Neural progenitor cell (in vitro differentiated cells): ENCODE data around the gene COL23A1. TPM values are rescaled to one million over a fixed set of nuclear protein-coding genes. Genes with fewer than 3 reads are reported as not detected.

ENCODE experiments used
- DNase-seq: peaks from one replicate; pipeline ENCODE4 v3.0.0-alpha.2; 2016; ENCODE audit warnings: low spot score
- H2AFZ ChIP-seq: fragments of 200-600 bp; sonication (generic); replicated peaks from 2 replicates; pipeline ENCODE4 v1.6.1; 2016; ENCODE audit warnings: antibody characterized with exemption
- H3F3A ChIP-seq: fragments of 200-600 bp; sonication (generic); 2 replicates; pipeline ENCODE4 v1.6.1; 2016; ENCODE audit warnings: antibody characterized with exemption, low read depth
- H3K27ac ChIP-seq: fragments of 200-600 bp; sonication (generic); 2 replicates; pipeline ENCODE4 v1.5.1; 2016; ENCODE audit warnings: mild to moderate bottlenecking
- H3K27me3 ChIP-seq: fragments of 200-600 bp; sonication (generic); 2 replicates; pipeline ENCODE4 v1.6.1; 2016; ENCODE audit warnings: mild to moderate bottlenecking, moderate library complexity
- H3K36me3 ChIP-seq: fragments of 200-600 bp; sonication (generic); 2 replicates; pipeline ENCODE4 v1.5.1; 2016
- H3K4me1 ChIP-seq: fragments of 200-600 bp; sonication (generic); 2 replicates; pipeline ENCODE4 v1.6.1; 2016; ENCODE audit warnings: mixed run types
- H3K4me2 ChIP-seq: fragments of 200-600 bp; sonication (generic); 2 replicates; pipeline ENCODE4 v1.6.1; 2016
- H3K4me3 ChIP-seq: fragments of 200-600 bp; sonication (generic); 2 replicates; pipeline ENCODE4 v1.5.1; 2016
- H3K79me2 ChIP-seq: fragments of 200-600 bp; sonication (generic); 2 replicates; pipeline ENCODE4 v1.6.1; 2016; ENCODE audit warnings: low read depth
- H3K9ac ChIP-seq: fragments of 200-600 bp; sonication (generic); 2 replicates; pipeline ENCODE4 v1.6.1; 2016
- H3K9me3 ChIP-seq: fragments of 200-600 bp; sonication (generic); 2 replicates; pipeline ENCODE4 v1.5.1; 2016; ENCODE audit warnings: low read depth
- H4K20me1 ChIP-seq: fragments of 200-600 bp; sonication (generic); 2 replicates; pipeline ENCODE4 v1.6.1; 2016; ENCODE audit warnings: low read depth
- H3K27ac Mint-ChIP-seq: 3 replicates; pipeline ENCODE4 v1.8.0; 2021; ENCODE audit warnings: mixed read lengths
- H3K27me3 Mint-ChIP-seq: 2 replicates; pipeline ENCODE4 v1.8.0; 2022; ENCODE audit warnings: low read depth, mild to moderate bottlenecking, inconsistent platforms, moderate library complexity, mixed read lengths; ENCODE audit not compliant: insufficient read depth
- H3K36me3 Mint-ChIP-seq: 3 replicates; pipeline ENCODE4 v1.8.0; 2021; ENCODE audit warnings: mixed read lengths
- H3K4me1 Mint-ChIP-seq: 3 replicates; pipeline ENCODE4 v1.8.0; 2021; ENCODE audit warnings: mixed read lengths
- H3K4me3 Mint-ChIP-seq: 3 replicates; pipeline ENCODE4 v1.8.0; 2021; ENCODE audit warnings: mild to moderate bottlenecking, moderate library complexity, mixed read lengths
- H3K9me3 Mint-ChIP-seq: 3 replicates; pipeline ENCODE4 v1.8.0; 2020; ENCODE audit warnings: mixed read lengths
- CTCF ChIP-seq: fragments of 200-600 bp; sonication (generic); IDR thresholded peaks from 2 replicates; pipeline ENCODE4 v1.5.1; 2017; ENCODE audit warnings: antibody characterized with exemption, mild to moderate bottlenecking
- EZH2 ChIP-seq: fragments of 200-600 bp; sonication (generic); IDR thresholded peaks from 2 replicates; pipeline ENCODE4 v1.6.1; 2017; ENCODE audit warnings: antibody characterized with exemption, mild to moderate bottlenecking, moderate library complexity
- EZH2phosphoT487 ChIP-seq: fragments of 200-600 bp; sonication (generic); IDR thresholded peaks from 2 replicates; pipeline ENCODE4 v1.6.1; 2017; ENCODE audit warnings: antibody characterized with exemption
- total RNA-seq: library from RNA; depleted of rRNA; stranded (reverse); fragments of >200 nt; gene quantifications from 2 replicates; pipeline ENCODE4 v1.2.3, GENCODE V29; 2015; ENCODE audit warnings: low replicate concordance

COL23A1 gene
- total RNA-seq, 1 donor from 2014 or later, result not detected

- Histone ChIP-seq H3K79me2 (no peaks in the 10 kb centered on the region), H3K4me2 (no peak overlapping the region), H3K9me3 (no peaks in the 10 kb centered on the region), H4K20me1 (no peaks in the 10 kb centered on the region), H3K4me3 (no peak overlapping the region), H3K4me1 (peaks cover 10% of the 10 kb centered on the region), H3K27me3 (peaks cover 29% of the 10 kb centered on the region), H3K9ac (no peak overlapping the region), H2AFZ (no peak overlapping the region), H3K36me3 (no peaks in the 10 kb centered on the region), H3K27ac (no peak overlapping the region), H3F3A (peaks cover 1% of the 10 kb centered on the region)
- DNase-seq, result no peak
- Mint-ChIP-seq H3K27me3 (peaks cover 3% of the 10 kb centered on the region), H3K4me1 (peaks cover 39% of the 10 kb centered on the region), H3K36me3 (no peaks in the 10 kb centered on the region), H3K9me3 (peaks cover 2% of the 10 kb centered on the region), H3K4me3 (no peak overlapping the region), H3K27ac (no peak overlapping the region)
- TF ChIP-seq EZH2 (no peak), EZH2phosphoT487 (no peak), CTCF (no peak)
These were observed 49.7 kb downstream of the COL23A1 start for GRCh38 chr5:178540526-178540925.

GRCh38 chr5:178538741-178539229 lies 51.4 kb downstream of the COL23A1 start:
- no peaks in the 10 kb centered on the region for H3K36me3 Mint-ChIP-seq
- Histone ChIP-seq H3K4me2 (no peak overlapping the region), H3K27ac (no peak overlapping the region), H3K4me1 (peaks cover 7% of the 10 kb centered on the region), H3F3A (no peaks in the 10 kb centered on the region), H3K9me3 (no peaks in the 10 kb centered on the region), H2AFZ (no peak overlapping the region), H3K36me3 (no peaks in the 10 kb centered on the region), H3K4me3 (no peak overlapping the region), H3K9ac (no peak overlapping the region), H3K79me2 (no peaks in the 10 kb centered on the region), H4K20me1 (no peaks in the 10 kb centered on the region), H3K27me3 (peaks cover 14% of the 10 kb centered on the region)
- H3K4me3 Mint-ChIP-seq, result no peak overlapping the region
- peak overlapping the region; percentile 24 for H3K27ac Mint-ChIP-seq
- TF ChIP-seq CTCF (no peak), EZH2phosphoT487 (no peak), EZH2 (no peak)
- DNase-seq, result no peak
- no peaks in the 10 kb centered on the region for H3K9me3 Mint-ChIP-seq
- no peaks in the 10 kb centered on the region for H3K27me3 Mint-ChIP-seq
- peaks cover 37% of the 10 kb centered on the region for H3K4me1 Mint-ChIP-seq

GRCh38 chr5:178537467-178538371 lies 52.5 kb downstream of the COL23A1 start:
- Histone ChIP-seq H3K9ac (no peak overlapping the region), H3K4me3 (no peak overlapping the region), H3K9me3 (no peaks in the 10 kb centered on the region), H3K27me3 (peaks cover 7% of the 10 kb centered on the region), H2AFZ (no peak overlapping the region), H3K27ac (no peak overlapping the region), H3K4me1 (peaks cover 6% of the 10 kb centered on the region), H3K36me3 (no peaks in the 10 kb centered on the region), H3F3A (no peaks in the 10 kb centered on the region), H4K20me1 (no peaks in the 10 kb centered on the region), H3K4me2 (no peak overlapping the region), H3K79me2 (no peaks in the 10 kb centered on the region)
- TF ChIP-seq CTCF (no peak), EZH2 (no peak), EZH2phosphoT487 (no peak)
- peak; percentile 58 for DNase-seq
- Mint-ChIP-seq H3K27ac (no peak overlapping the region), H3K36me3 (no peaks in the 10 kb centered on the region), H3K4me3 (no peak overlapping the region), H3K27me3 (no peaks in the 10 kb centered on the region), H3K4me1 (peaks cover 40% of the 10 kb centered on the region), H3K9me3 (no peaks in the 10 kb centered on the region)
